Activated T-cell treated with anti-CD3 and anti-CD28 coated beads, Interleukin-2, amount 50 U/mL, for 4 hours (primary cell): ENCODE measurements around the gene CHCT1. TPM values are rescaled to one million over a fixed set of nuclear protein-coding genes. Genes with fewer than 3 reads are reported as not detected.

ENCODE experiments used
- total RNA-seq, 3 donors: library from RNA; stranded (reverse); gene quantifications; one replicate each; pipeline ENCODE4 v1.2.1, GENCODE V29; 2021

The CHCT1 gene
- total RNA-seq, 3 donors from 2014 or later: 0.21 TPM; not detected in 2

Other genes with a start within 250 kb of the CHCT1 start
- 10 to 100 TPM; 20.1 to 22.0 (median 20.9) TPM for gene USP32, start 30.4 kb upstream of the CHCT1 start, total RNA-seq
- gene APPBP2, start 103.8 kb downstream of the CHCT1 start, total RNA-seq: 10 to 100 TPM; 16.1 to 21.2 (median 17.8) TPM
- 10 to 100 TPM; 12.0 to 15.7 (median 13.1) TPM for gene PPM1D, start 177.7 kb downstream of the CHCT1 start, total RNA-seq